ENCODE data around the gene PLD4.

DNA sequence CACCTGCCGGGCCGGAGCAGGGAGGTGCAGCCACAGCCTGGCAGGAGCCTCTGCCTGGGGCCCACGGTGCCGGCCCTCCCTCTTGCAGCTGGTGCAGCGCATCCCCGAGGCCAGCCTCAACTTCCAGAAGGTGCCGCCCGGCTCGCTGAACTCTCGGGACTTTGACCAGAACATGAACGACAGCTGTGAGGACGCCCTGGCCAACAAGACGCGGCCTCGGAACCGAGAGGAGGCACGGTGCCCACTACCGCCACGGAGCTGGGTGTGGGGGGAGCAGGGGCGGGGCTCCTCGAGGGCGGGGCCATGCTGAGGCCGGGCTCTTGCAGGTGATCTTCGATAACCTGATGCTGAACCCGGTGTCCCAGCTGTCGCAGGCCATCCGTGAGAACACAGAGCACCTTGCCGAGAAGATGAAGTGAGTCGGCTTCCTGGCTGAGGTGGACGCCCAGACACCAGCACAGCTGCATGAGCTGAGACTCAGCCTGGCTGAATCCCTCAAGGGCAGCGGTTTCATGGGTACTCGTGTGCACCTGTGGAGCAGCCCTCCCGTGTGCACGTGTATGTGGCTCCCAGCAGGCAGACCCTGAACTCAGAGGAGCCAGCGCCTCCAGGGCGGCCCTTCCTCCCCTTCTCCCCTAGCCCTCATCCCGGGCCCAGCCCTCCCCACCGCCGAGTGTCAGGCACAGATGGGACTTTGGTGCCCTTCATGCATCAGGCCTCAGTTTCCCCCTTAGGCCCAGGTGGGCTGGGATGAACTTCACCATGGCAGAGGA, 31.1 kb upstream of the PLD4 start:
- TF ChIP-seq POLR2A (IDR thresholded peaks at IDR 0.05; ENCODE audit: low read depth, low read length) (no peak), SPI1 (IDR thresholded peaks at IDR 0.05; ENCODE audit: low read depth, low read length) (no peak), POLR2AphosphoS5 (IDR thresholded peaks at IDR 0.05; ENCODE audit: low read depth, low read length) (no peak), PAX5 (IDR thresholded peaks at IDR 0.05; ENCODE audit: insufficient read depth, low read length, severe bottlenecking) (no peak), TAF1 (IDR thresholded peaks at IDR 0.05; ENCODE audit: low read depth, low read length) (no peak), POU2F2 (IDR thresholded peaks at IDR 0.05; ENCODE audit: low read depth, low read length) (no peak)

Data from GM12891 (cell line).